B cell (primary cell): ENCODE measurements around the gene KSR2. TPM values are rescaled to one million over a fixed set of nuclear protein-coding genes. Genes with fewer than 3 reads are reported as not detected.

Experiments used
- ATAC-seq: fragments of 200-7000 bp; cut with Tn5 transposase; one replicate; pipeline ENCODE4 v1.10.0; 2021; ENCODE audit warnings: low read depth, mild to moderate bottlenecking, moderate number of reproducible peaks, moderate library complexity
- CTCF ChIA-PET: fragments of 350-600 bp; sonication (Branson Sonifier 250); formaldehyde crosslinking; loops from one replicate; lab custom pipeline; 2021; ENCODE audit warnings: antibody characterized with exemption, inconsistent platforms; lab: Charles Lee
- POLR2A ChIA-PET: fragments of 350-600 bp; sonication (Branson Sonifier 250); formaldehyde crosslinking; loops from one replicate; lab custom pipeline; 2021; ENCODE audit warnings: antibody characterized with exemption; lab: Charles Lee
- DNase-seq: peaks from one replicate; pipeline ENCODE4 v3.0.0; 2013
- H2AFZ ChIP-seq: 2 replicates; pipeline ENCODE4 v1.6.1; 2012; ENCODE audit warnings: mild to moderate bottlenecking, low read depth, low read length; ENCODE audit not compliant: insufficient read depth, poor library complexity, severe bottlenecking
- H3K27ac ChIP-seq, 2 donors: 1 replicate in 1 of 2; 2 replicates in 1 of 2; pipeline ENCODE4 v1.5.1; 2012 to 2013; ENCODE audit warnings: low read length in 2 of 2, mild to moderate bottlenecking in 2 of 2, moderate library complexity in 1 of 2
- H3K27me3 ChIP-seq, 4 experiments: fragments of 200-600 bp in 1 of 4; sonication (generic) in 1 of 4; replicated peaks in 1 of 4; 1 replicate in 2 of 4; 2 replicates in 2 of 4; pipeline versions ENCODE4 v1.6.1 to v1.7.0; 2013 to 2016; ENCODE audit warnings: low read length in 3 of 4, mild to moderate bottlenecking in 2 of 4, mixed read lengths in 1 of 4, moderate library complexity in 1 of 4; ENCODE audit not compliant: insufficient read depth in 4 of 4, control insufficient read depth in 3 of 4; ENCODE audit errors: control extremely low read depth in 1 of 4
- H3K36me3 ChIP-seq, 2 experiments: replicated peaks in 1 of 2; 1 replicate in 1 of 2; 2 replicates in 1 of 2; pipeline versions ENCODE4 v1.6.1 to v1.7.1; 2013; ENCODE audit warnings: low read length in 1 of 2; ENCODE audit not compliant: insufficient read depth in 2 of 2, control insufficient read depth in 1 of 2; ENCODE audit errors: control extremely low read depth in 1 of 2, extremely low read depth in 1 of 2
- H3K4me1 ChIP-seq, 2 donors: fragments of 200-600 bp in 1 of 2; sonication (generic) in 1 of 2; 1 replicate in 1 of 2; 2 replicates in 1 of 2; pipeline versions ENCODE4 v1.5.1 to v1.6.1; 2013 to 2017; ENCODE audit warnings: low read length in 2 of 2; ENCODE audit not compliant: control insufficient read depth in 2 of 2, insufficient read depth in 2 of 2
- H3K4me2 ChIP-seq: replicated peaks from 2 replicates; pipeline ENCODE3; 2012; ENCODE audit warnings: mild to moderate bottlenecking, low read depth, low read length; ENCODE audit not compliant: poor library complexity, severe bottlenecking
- H3K4me3 ChIP-seq, 5 experiments: fragments of 200-600 bp in 1 of 5; sonication (generic) in 1 of 5; 1 replicate in 3 of 5; 2 replicates in 2 of 5; pipeline versions ENCODE4 v1.5.1 to v1.7.0; 2011 to 2016; ENCODE audit warnings: low read length in 4 of 5, mild to moderate bottlenecking in 4 of 5, low read depth in 2 of 5, control low read depth in 1 of 5, moderate library complexity in 1 of 5; ENCODE audit not compliant: insufficient read depth in 1 of 5; ENCODE audit errors: control extremely low read depth in 1 of 5, extremely low read depth in 1 of 5
- H3K79me2 ChIP-seq: fragments of 200-600 bp; sonication (generic); one replicate; pipeline ENCODE4 v1.6.0; 2016; ENCODE audit warnings: low read length; ENCODE audit not compliant: control insufficient read depth, insufficient read depth
- H3K9ac ChIP-seq: fragments of 200-600 bp; sonication (generic); 2 replicates; pipeline ENCODE4 v1.6.1; 2017; ENCODE audit warnings: mild to moderate bottlenecking, low read length, moderate library complexity
- H3K9me3 ChIP-seq, 3 donors: one replicate each; pipeline versions ENCODE4 v1.6.1 to v1.7.1; 2013; ENCODE audit warnings: low read length in 2 of 3; ENCODE audit not compliant: control insufficient read depth in 2 of 3, insufficient read depth in 1 of 3; ENCODE audit errors: control extremely low read depth in 1 of 3
- H4K20me1 ChIP-seq: 2 replicates; pipeline ENCODE4 v1.6.0; 2012; ENCODE audit warnings: mild to moderate bottlenecking, low read length; ENCODE audit not compliant: insufficient read depth, control insufficient read depth, poor library complexity, severe bottlenecking
- H3K27ac Mint-ChIP-seq: one replicate; pipeline ENCODE4 v1.8.0; 2021; ENCODE audit warnings: mixed read lengths
- H3K27me3 Mint-ChIP-seq: one replicate; pipeline ENCODE4 v1.8.0; 2021; ENCODE audit warnings: mixed read lengths
- H3K4me1 Mint-ChIP-seq: one replicate; pipeline ENCODE4 v1.8.0; 2021; ENCODE audit warnings: mixed read lengths
- H3K4me3 Mint-ChIP-seq: one replicate; pipeline ENCODE4 v1.8.0; 2021; ENCODE audit warnings: mixed read lengths
- H3K9me3 Mint-ChIP-seq: one replicate; pipeline ENCODE4 v1.8.0; 2022; ENCODE audit warnings: mixed read lengths; ENCODE audit not compliant: insufficient read depth
- CTCF ChIP-seq: fragments of 200-600 bp; IDR thresholded peaks from one replicate; pipeline ENCODE4 v1.8.0; 2022; ENCODE audit warnings: antibody characterized with exemption, mild to moderate bottlenecking
- EZH2 ChIP-seq: IDR thresholded peaks from 2 replicates; pipeline ENCODE4 v1.6.1; 2012; ENCODE audit warnings: borderline replicate concordance, low read depth, mild to moderate bottlenecking, moderate library complexity, low read length; ENCODE audit not compliant: insufficient read depth, poor library complexity, severe bottlenecking
- WGBS: methylation state at CpG from one replicate; pipeline ENCODE4 v1.1.5; 2013; ENCODE audit warnings: missing lambda C conversion rate; ENCODE audit not compliant: insufficient coverage; 5-methylcytosine and 5-hydroxymethylcytosine counted together
- intact Hi-C: fragments of 100-400 bp; cut with micrococcal nuclease; formaldehyde crosslinking; loops from one replicate; pipeline ENCODE4 v1.10.0; 2022
- polyA plus RNA-seq: library from polyadenylated mRNA; depleted of rRNA; stranded (reverse); fragments of >200 nt; gene quantifications from 2 replicates; pipeline ENCODE4 v1.2.3, GENCODE V29; 2012
- total RNA-seq, 2 donors: library from RNA; stranded (reverse); fragments of 120-200 nt in 1 of 2; gene quantifications; 1 replicate in 1 of 2; 2 replicates in 1 of 2; pipeline versions ENCODE4 v1.2.3 to v1.2.4, GENCODE V29; 2013 to 2022

Gene KSR2
- total and polyA plus RNA-seq, 2 donors (not counting 1 experiment from before 2014, with no cell fraction given) = not detected

DNA sequence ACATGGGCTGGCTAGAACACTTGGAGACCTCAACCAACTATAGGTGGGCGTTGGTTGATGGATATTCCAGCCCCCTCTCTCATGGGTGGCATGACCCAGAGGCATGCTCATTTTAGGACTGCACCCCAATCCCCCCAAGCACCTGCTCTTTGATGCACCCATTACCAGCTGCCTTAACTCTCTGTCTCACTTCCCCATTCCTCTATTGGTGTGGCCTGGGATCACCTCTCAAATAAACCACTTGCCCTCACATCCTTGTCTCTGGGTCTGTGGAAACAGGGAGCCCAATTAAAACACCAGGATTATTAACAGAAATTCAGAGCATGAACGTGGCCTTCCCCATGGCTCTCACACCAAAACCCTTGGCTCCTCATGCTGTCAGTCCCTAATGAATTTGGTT lies 405.1 kb downstream of the KSR2 start:
- no peak overlapping the region for H3K4me2 ChIP-seq
- CTCF ChIA-PET = no interaction called here
- no peak overlapping the region for H3K4me3 Mint-ChIP-seq
- no peak overlapping the region for H3K27ac ChIP-seq
- H3K27ac Mint-ChIP-seq = no peak overlapping the region
- H2AFZ ChIP-seq = no peak overlapping the region
- no peak for DNase-seq
- ATAC-seq = no peak
- H3K36me3 ChIP-seq = no peaks in the 10 kb centered on the region
- WGBS = 80% methylated on average over 1 of the region's 2 CpGs
- no peaks in the 10 kb centered on the region for H3K27me3 ChIP-seq
- intact Hi-C loops = no loop called here
- H3K79me2 ChIP-seq = no peaks in the 10 kb centered on the region
- H3K9me3 Mint-ChIP-seq = no peaks in the 10 kb centered on the region
- H4K20me1 ChIP-seq = no peaks in the 10 kb centered on the region
- TF ChIP-seq EZH2 (no peak), CTCF (no peak)
- no peaks in the 10 kb centered on the region for H3K9me3 ChIP-seq
- no peaks in the 10 kb centered on the region for H3K4me1 ChIP-seq
- POLR2A ChIA-PET = no interaction called here
- H3K27me3 Mint-ChIP-seq = peaks cover 7% of the 10 kb centered on the region
- no peaks in the 10 kb centered on the region for H3K4me1 Mint-ChIP-seq
- H3K4me3 ChIP-seq = no peak overlapping the region
- no peak overlapping the region for H3K9ac ChIP-seq

- Histone ChIP-seq H3K27ac (no peak overlapping the region), H3K4me1 (no peaks in the 10 kb centered on the region), H3K36me3 (no peaks in the 10 kb centered on the region), H3K4me3 (no peak overlapping the region), H2AFZ (no peak overlapping the region), H3K4me2 (no peak overlapping the region), H4K20me1 (no peaks in the 10 kb centered on the region), H3K9ac (no peak overlapping the region), H3K79me2 (no peaks in the 10 kb centered on the region), H3K27me3 (no peaks in the 10 kb centered on the region), H3K9me3 (peaks cover 0 to under 1% (median 0%) of the 10 kb centered on the region in 3 donors)
- WGBS = no CpG with 5 or more reads among the region's 5 CpGs
- Mint-ChIP-seq H3K27ac (no peak overlapping the region), H3K4me1 (no peaks in the 10 kb centered on the region), H3K9me3 (no peaks in the 10 kb centered on the region), H3K27me3 (peaks cover 11% of the 10 kb centered on the region), H3K4me3 (no peak overlapping the region)
- POLR2A ChIA-PET = no interaction called here
- no peak for TF ChIP-seq CTCF
- no peak for TF ChIP-seq EZH2
- ATAC-seq (no peak), DNase-seq (no peak)
- CTCF ChIA-PET = no interaction called here
- intact Hi-C loops = no loop called here
Measured at GRCh38 chr12:117563007-117563406, 405.8 kb downstream of the KSR2 start.
